ENCODE results near the gene ERBB4. TPM values are rescaled to one million over a fixed set of nuclear protein-coding genes. Genes with fewer than 3 reads are reported as not detected.

The ERBB4 gene
- total RNA-seq, 1 experiment from 2014 or later = 0.15 TPM

DNA sequence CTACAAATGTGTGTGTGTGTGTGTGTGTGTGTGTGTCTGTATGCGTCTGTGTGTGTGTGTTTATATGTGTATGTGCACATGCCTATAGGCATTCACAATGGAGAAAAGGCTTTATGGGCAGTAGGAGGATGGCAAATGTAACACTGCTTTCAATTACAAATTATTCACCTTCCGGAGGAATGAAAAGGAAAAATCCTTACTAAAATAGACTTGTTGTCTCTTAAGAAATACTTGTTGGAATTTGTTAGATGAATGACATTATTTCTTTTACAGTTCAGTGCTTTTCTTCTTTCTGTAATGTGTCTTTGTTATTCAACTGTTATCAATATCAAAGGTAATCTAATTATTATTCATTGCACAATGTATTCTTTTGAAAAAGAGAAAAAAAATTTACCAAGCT, 874.3 kb downstream of the ERBB4 start:
- Histone ChIP-seq H3K4me1 (ENCODE audit: control insufficient read depth, insufficient read depth, low read length) (no peaks in the 10 kb centered on the region), H3K4me3 (ENCODE audit: low read depth in 2 of 2, low read length in 2 of 2) (no peak overlapping the region), H3K9me3 (ENCODE audit: control insufficient read depth, insufficient read depth, low read depth, low read length) (no peaks in the 10 kb centered on the region), H3K27me3 (ENCODE audit: control insufficient read depth, insufficient read depth, low read length) (no peaks in the 10 kb centered on the region), H3K27ac (ENCODE audit: low read length) (no peak overlapping the region), H3K36me3 (ENCODE audit: control insufficient read depth, insufficient read depth, low read length) (no peaks in the 10 kb centered on the region)
- ATAC-seq (no peak), DNase-seq (ENCODE audit: low read depth, low spot score) (no peak)
- TF ChIP-seq TCF7L2 (IDR thresholded peaks at IDR 0.05; ENCODE audit: low read depth, low read length) (no peak), SIN3A (IDR thresholded peaks at IDR 0.05; ENCODE audit: borderline replicate concordance, insufficient read depth, low read depth, low read length) (no peak)
- TF ChIP-seq, protein P1, sequence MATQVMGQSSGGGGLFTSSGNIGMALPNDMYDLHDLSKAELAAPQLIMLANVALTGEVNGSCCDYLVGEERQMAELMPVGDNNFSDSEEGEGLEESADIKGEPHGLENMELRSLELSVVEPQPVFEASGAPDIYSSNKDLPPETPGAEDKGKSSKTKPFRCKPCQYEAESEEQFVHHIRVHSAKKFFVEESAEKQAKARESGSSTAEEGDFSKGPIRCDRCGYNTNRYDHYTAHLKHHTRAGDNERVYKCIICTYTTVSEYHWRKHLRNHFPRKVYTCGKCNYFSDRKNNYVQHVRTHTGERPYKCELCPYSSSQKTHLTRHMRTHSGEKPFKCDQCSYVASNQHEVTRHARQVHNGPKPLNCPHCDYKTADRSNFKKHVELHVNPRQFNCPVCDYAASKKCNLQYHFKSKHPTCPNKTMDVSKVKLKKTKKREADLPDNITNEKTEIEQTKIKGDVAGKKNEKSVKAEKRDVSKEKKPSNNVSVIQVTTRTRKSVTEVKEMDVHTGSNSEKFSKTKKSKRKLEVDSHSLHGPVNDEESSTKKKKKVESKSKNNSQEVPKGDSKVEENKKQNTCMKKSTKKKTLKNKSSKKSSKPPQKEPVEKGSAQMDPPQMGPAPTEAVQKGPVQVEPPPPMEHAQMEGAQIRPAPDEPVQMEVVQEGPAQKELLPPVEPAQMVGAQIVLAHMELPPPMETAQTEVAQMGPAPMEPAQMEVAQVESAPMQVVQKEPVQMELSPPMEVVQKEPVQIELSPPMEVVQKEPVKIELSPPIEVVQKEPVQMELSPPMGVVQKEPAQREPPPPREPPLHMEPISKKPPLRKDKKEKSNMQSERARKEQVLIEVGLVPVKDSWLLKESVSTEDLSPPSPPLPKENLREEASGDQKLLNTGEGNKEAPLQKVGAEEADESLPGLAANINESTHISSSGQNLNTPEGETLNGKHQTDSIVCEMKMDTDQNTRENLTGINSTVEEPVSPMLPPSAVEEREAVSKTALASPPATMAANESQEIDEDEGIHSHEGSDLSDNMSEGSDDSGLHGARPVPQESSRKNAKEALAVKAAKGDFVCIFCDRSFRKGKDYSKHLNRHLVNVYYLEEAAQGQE (IDR thresholded peaks at IDR 0.05; ENCODE audit: insufficient read depth in 1 of 2, low read depth in 2 of 2, low read length in 1 of 2) = no peak
- TF ChIP-seq, protein P2, sequence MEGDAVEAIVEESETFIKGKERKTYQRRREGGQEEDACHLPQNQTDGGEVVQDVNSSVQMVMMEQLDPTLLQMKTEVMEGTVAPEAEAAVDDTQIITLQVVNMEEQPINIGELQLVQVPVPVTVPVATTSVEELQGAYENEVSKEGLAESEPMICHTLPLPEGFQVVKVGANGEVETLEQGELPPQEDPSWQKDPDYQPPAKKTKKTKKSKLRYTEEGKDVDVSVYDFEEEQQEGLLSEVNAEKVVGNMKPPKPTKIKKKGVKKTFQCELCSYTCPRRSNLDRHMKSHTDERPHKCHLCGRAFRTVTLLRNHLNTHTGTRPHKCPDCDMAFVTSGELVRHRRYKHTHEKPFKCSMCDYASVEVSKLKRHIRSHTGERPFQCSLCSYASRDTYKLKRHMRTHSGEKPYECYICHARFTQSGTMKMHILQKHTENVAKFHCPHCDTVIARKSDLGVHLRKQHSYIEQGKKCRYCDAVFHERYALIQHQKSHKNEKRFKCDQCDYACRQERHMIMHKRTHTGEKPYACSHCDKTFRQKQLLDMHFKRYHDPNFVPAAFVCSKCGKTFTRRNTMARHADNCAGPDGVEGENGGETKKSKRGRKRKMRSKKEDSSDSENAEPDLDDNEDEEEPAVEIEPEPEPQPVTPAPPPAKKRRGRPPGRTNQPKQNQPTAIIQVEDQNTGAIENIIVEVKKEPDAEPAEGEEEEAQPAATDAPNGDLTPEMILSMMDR (IDR thresholded peaks at IDR 0.05) = no peak
- in situ Hi-C loops (cut with HindIII; ENCODE audit: low pct_unique_long_range_greater_than_20kb, low sequenced_read_pairs) = no loop called here
- intact Hi-C loops (cut with micrococcal nuclease; ENCODE audit: unreplicated experiment) = no loop called here
- CTCF ChIA-PET = interaction anchor here (0.6 kb wide), 1 partner anchor 168 kb away, joined by 4 read pairs; no protein-coding TSS in a partner anchor
- POLR2A ChIA-PET = no interaction called here
- no TSS peak for BruUV-seq (replicated peaks)

DNA sequence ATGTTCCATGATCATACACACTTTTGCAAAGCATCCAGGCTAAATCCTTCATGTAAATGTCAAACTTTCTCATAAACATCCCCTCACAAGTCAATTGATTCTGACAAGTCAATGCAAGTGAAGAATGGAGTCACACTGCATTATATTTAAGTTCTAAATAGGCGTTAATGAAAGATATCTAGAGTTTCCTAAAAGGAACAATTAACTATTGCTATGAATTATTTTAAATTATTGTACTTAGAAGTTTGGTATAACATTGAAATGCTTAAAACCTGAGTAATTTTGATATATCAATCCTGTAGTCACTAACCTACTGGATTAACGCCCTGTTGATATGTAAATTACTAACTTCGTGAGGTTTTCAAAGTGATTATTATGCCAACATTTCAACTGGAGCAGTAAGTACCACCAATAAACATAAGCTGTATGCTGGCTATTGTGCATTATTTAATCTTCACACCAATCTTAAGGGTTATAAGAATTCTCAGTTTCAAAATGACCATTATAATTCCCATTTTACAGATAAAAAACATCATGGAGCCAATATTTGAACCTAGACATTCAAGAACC, 884.3 kb downstream of the ERBB4 start:
- TF ChIP-seq POLR2AphosphoS5 (IDR thresholded peaks at IDR 0.05; ENCODE audit: low read depth, low read length) (no peak), SIN3A (IDR thresholded peaks at IDR 0.05; ENCODE audit: borderline replicate concordance, insufficient read depth, low read depth, low read length) (no peak), TCF7L2 (IDR thresholded peaks at IDR 0.05; ENCODE audit: low read depth, low read length) (no peak)
- TF ChIP-seq, protein P1 (IDR thresholded peaks at IDR 0.05; ENCODE audit: insufficient read depth in 1 of 2, low read depth in 2 of 2, low read length in 1 of 2) = no peak
- TF ChIP-seq, protein P2 (IDR thresholded peaks at IDR 0.05) = no peak

More for the DNA sequence above, 884.3 kb downstream of the ERBB4 start:
- DNase-seq (ENCODE audit: low read depth, low spot score) (no peak), ATAC-seq (no peak)
- in situ Hi-C loops (cut with HindIII; ENCODE audit: low pct_unique_long_range_greater_than_20kb, low sequenced_read_pairs) (no loop called here), intact Hi-C loops (cut with micrococcal nuclease; ENCODE audit: unreplicated experiment) (no loop called here)
- BruUV-seq (replicated peaks) = no TSS peak
- ChIA-PET POLR2A (no interaction called here), CTCF (no interaction called here)
- Histone ChIP-seq H3K4me3 (ENCODE audit: low read depth in 2 of 2, low read length in 2 of 2) (no peak overlapping the region), H3K36me3 (ENCODE audit: control insufficient read depth, insufficient read depth, low read length) (no peaks in the 10 kb centered on the region), H3K9me3 (ENCODE audit: control insufficient read depth, insufficient read depth, low read depth, low read length) (no peaks in the 10 kb centered on the region), H3K27ac (ENCODE audit: low read length) (no peak overlapping the region), H3K27me3 (ENCODE audit: control insufficient read depth, insufficient read depth, low read length) (no peaks in the 10 kb centered on the region), H3K4me1 (ENCODE audit: control insufficient read depth, insufficient read depth, low read length) (no peaks in the 10 kb centered on the region)
